Stimulated activated CD8-positive, alpha-beta memory T cell treated with anti-CD3 and anti-CD28 coated beads, Interleukin-15, amount 100 ng/mL, for 24 hours (primary cell): Measurements from ENCODE around the gene ANKRD29.
"Not testable (repeated sequence)": the region's sequence is repeated elsewhere in the genome, so short reads cannot be mapped to it uniquely, and the experiment has no call there.

Source experiments
- DNase-seq: peaks from one replicate; pipeline ENCODE4 v3.0.0-alpha.2; 2020; ENCODE audit warnings: low read depth

ANKRD29 gene

GRCh38 chr18:23557511-23557910 lies 105.2 kb downstream of the ANKRD29 start:
- not testable (repeated sequence) for DNase-seq

GRCh38 chr18:23556145-23556780 lies 106.4 kb downstream of the ANKRD29 start:
- DNase-seq = no peak

- no peak for DNase-seq
These were observed 108.8 kb downstream of the ANKRD29 start for GRCh38 chr18:23553887-23554286.

- no peak for DNase-seq
These were observed 110.2 kb downstream of the ANKRD29 start for GRCh38 chr18:23552505-23552904.

GRCh38 chr18:23551978-23552377 lies 110.7 kb downstream of the ANKRD29 start:
- DNase-seq = no peak

GRCh38 chr18:23550898-23551297 lies 111.8 kb downstream of the ANKRD29 start:
- no peak for DNase-seq
